Cardiac fibroblast (primary cell): Measurements from ENCODE around the gene AIDA.
A peak's percentile ranks its signal among the peaks of the same experiment; 100 is the strongest.
"Not testable (repeated sequence)": the region's sequence is repeated elsewhere in the genome, so short reads cannot be mapped to it uniquely, and the experiment has no call there.

Experiments
- DNase-seq, 2 donors: peaks; one replicate each; pipeline versions ENCODE4 v3.0.0 to v3.0.0-alpha.2; 2010; ENCODE audit warnings: low read depth in 2 of 2
- H3K4me3 ChIP-seq, 2 donors: replicated peaks in 1 of 2; 1 replicate in 1 of 2; 2 replicates in 1 of 2; pipeline ENCODE4 v1.5.1; 2011; ENCODE audit warnings: low read depth in 2 of 2, low read length in 2 of 2, mild to moderate bottlenecking in 2 of 2, moderate library complexity in 1 of 2
- CTCF ChIP-seq: IDR thresholded peaks from one replicate; pipeline ENCODE4 v1.5.1; 2011; ENCODE audit warnings: low read depth, mild to moderate bottlenecking, low read length, inconsistent platforms

The AIDA gene

DNA sequence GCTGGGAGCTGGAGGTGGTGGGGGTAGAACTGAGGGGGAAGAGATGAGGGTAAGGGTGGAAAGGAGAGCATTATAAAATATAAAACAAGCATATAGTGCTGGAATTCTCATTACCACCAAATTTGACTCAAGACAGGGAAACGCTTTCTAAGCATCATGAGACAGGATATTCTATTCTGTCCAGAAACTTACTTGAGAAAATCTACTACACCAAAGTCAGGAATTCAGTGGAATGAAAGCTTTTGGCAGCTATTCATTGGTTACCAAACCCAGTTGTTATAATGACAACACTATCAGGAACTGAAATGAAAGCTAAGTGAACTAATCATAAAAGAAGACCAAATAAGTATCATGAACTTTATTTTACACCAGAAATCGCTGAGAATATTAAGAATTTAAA, 14.5 kb downstream of the AIDA start:
- DNase-seq, result peak; percentile 48 to 74
- H3K4me3 ChIP-seq, result no peak overlapping the region
- TF ChIP-seq CTCF, result no peak

- TF ChIP-seq CTCF, result no peak
- DNase-seq, result no peak
- no peak overlapping the region for H3K4me3 ChIP-seq
These were observed 15.1 kb downstream of the AIDA start for GRCh38 chr1:222697203-222697602.

DNA sequence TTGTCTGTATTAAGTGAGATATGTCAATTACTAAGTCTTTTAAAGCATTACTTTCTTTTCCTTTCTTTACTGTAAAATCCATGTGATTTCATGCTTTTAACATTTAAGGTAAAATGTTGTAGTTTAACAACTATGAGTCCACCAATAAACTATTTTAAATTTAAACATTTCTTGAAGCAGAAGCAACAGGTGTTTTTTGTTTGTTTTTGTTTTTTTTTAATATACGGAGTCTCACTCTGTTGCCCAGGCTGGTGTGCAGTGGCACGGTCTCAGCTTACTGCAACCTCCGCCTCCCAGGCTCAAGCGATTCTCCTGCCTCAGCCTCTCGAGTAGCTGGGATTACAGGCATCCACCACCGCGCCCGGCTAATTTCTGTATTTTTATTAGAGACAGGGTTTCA, 15.6 kb downstream of the AIDA start:
- H3K4me3 ChIP-seq, result no peak overlapping the region
- no peak for TF ChIP-seq CTCF
- no peak for DNase-seq

DNA sequence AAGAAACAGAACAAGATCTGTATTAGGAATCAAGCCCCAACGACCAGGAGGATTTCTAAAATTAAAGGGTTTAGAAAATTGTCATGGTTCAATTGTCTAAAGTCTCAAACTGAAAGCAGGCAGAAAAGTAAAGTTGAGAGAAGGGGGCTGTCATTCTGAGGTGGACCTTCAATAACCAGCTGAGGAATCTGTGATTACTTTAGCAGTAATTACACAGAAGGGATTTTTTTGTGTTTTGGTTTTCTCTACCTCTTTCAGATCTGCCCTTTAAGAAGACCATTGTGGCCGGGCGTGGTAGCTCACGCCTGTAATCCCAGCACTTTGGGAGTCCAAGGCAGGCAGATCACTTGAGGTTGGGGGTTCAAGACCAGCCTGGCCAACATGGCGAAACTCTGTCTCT, 17.4 kb downstream of the AIDA start:
- DNase-seq, result no peak
- TF ChIP-seq CTCF, result no peak
- no peak overlapping the region for H3K4me3 ChIP-seq

- H3K4me3 ChIP-seq, result no peak overlapping the region
- no peak for TF ChIP-seq CTCF
These were observed 21.3 kb downstream of the AIDA start for GRCh38 chr1:222691016-222691415.

DNA sequence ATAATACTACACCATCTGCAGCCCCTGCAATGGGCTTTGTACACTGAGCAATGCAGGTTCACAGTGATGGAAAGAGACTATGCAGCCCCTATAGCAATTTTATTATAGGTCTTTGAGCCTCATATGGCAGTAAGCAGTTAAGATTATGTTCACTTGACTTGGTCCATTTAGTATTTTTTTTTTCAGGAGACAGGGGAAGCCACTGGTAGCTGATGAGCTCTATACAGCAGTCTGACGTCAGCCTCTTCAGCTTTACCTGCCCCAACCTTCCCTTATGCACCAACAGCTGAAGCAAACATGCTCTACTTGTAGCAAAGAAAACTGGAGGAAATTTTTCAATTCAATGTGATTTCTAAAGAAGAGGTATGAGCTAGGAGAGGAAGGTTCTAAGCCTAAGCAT, 32.2 kb downstream of the AIDA start:
- TF ChIP-seq CTCF, result no peak
- DNase-seq, result no peak
- H3K4me3 ChIP-seq, result no peak overlapping the region

More at GRCh38 chr1:222691016-222691415, 21.3 kb downstream of the AIDA start:
- no peak for DNase-seq

- H3K4me3 ChIP-seq, result no peak overlapping the region
- DNase-seq, result no peak
- no peak for TF ChIP-seq CTCF
These were observed 42.2 kb downstream of the AIDA start for GRCh38 chr1:222670110-222670509.

DNA sequence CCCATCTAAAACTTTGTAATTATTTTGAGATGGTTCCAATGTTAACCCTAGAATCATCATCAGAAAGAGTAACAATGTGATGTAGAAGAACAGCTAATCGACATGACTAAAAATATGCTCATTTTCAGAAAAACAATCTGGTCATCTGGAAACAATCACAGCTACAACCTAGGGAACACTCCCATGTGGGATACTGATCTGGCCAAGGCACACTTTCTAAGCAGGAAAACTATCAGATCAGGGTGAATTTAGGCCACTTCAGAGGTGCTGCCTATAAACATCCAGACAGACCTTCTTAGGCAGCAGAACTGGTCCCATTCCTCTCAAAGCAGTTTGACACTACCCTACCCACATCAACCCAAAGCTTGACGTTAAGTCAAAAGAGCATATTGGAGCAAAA, 43.2 kb downstream of the AIDA start:
- H3K4me3 ChIP-seq, DNase-seq: not testable (repeated sequence)

DNA sequence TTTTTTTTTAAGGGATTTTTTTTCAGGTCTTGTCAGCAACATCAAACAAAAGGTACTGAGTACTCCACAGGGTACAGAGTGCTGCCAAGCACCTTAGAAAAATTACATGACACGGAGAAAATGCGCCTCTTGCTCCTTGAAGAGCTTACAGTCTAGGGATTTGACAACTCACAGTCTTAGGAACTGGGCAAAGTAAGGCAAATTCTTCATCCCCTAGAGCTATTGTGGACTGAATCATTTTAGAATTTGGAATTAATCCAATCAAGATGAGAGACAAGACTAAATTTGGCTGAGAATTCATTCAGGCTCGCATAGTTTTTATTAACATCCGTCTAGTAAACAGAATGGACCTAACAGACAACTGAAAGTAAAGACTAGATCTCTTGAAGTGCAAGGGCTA, 44.1 kb downstream of the AIDA start:
- not testable (repeated sequence) for DNase-seq, H3K4me3 ChIP-seq
